Smooth muscle cell (in vitro differentiated cells): ENCODE results near the gene CCNI2. TPM values are rescaled to one million over a fixed set of nuclear protein-coding genes. Genes with fewer than 3 reads are reported as not detected.

Experiments used
- DNase-seq: peaks from one replicate; lab custom pipeline; 2025; ENCODE audit not compliant: unreplicated experiment; lab: John Stamatoyannopoulos, UW
- H2AFZ ChIP-seq: fragments of 200-600 bp; sonication (generic); 2 replicates; pipeline ENCODE4 v1.6.0; 2016; ENCODE audit warnings: antibody characterized with exemption, low read depth, mild to moderate bottlenecking
- H3F3A ChIP-seq: fragments of 200-600 bp; sonication (generic); 2 replicates; pipeline ENCODE4 v1.6.0; 2017; ENCODE audit warnings: antibody characterized with exemption, low read depth
- H3K27ac ChIP-seq: fragments of 200-600 bp; sonication (generic); 2 replicates; pipeline ENCODE4 v1.5.1; 2016; ENCODE audit warnings: low read depth, mild to moderate bottlenecking
- H3K27me3 ChIP-seq: fragments of 200-600 bp; sonication (generic); 2 replicates; pipeline ENCODE4 v1.6.1; 2016; ENCODE audit warnings: low read depth, mild to moderate bottlenecking
- H3K36me3 ChIP-seq: fragments of 200-600 bp; sonication (generic); 2 replicates; pipeline ENCODE4 v1.5.1; 2016; ENCODE audit warnings: low read depth
- H3K4me1 ChIP-seq: fragments of 200-600 bp; sonication (generic); 2 replicates; pipeline ENCODE4 v1.5.1; 2016; ENCODE audit warnings: low read depth
- H3K4me2 ChIP-seq: fragments of 200-600 bp; sonication (generic); 2 replicates; pipeline ENCODE4 v1.6.0; 2016; ENCODE audit warnings: mild to moderate bottlenecking
- H3K4me3 ChIP-seq: fragments of 200-600 bp; sonication (generic); 2 replicates; pipeline ENCODE4 v1.5.1; 2016; ENCODE audit warnings: mild to moderate bottlenecking
- H3K79me2 ChIP-seq: fragments of 200-600 bp; sonication (generic); 2 replicates; pipeline ENCODE4 v1.6.0; 2016; ENCODE audit warnings: low read depth, mild to moderate bottlenecking
- H3K9ac ChIP-seq: fragments of 200-600 bp; sonication (generic); 2 replicates; pipeline ENCODE4 v1.6.0; 2016; ENCODE audit warnings: low read depth
- H3K9me3 ChIP-seq: fragments of 200-600 bp; sonication (generic); replicated peaks from 2 replicates; pipeline ENCODE4 v1.5.1; 2016; ENCODE audit warnings: low read depth
- H4K20me1 ChIP-seq: fragments of 200-600 bp; sonication (generic); 2 replicates; pipeline ENCODE4 v1.6.0; 2016; ENCODE audit warnings: low read depth
- CTCF ChIP-seq: fragments of 200-600 bp; sonication (generic); IDR thresholded peaks from 2 replicates; pipeline ENCODE4 v1.5.1; 2017; ENCODE audit warnings: borderline replicate concordance, mild to moderate bottlenecking, antibody characterized with exemption; ENCODE audit not compliant: insufficient read depth, poor library complexity, severe bottlenecking
- WGBS: methylation state at CpG from one replicate; pipeline ENCODE4 v1.1.7; 2016; ENCODE audit warnings: low lambda C conversion rate; 5-methylcytosine and 5-hydroxymethylcytosine counted together
- polyA plus RNA-seq: library from polyadenylated mRNA; unstranded; fragments of >200 nt; fragmentation: Nextera tagmentation; extraction: Ambion mirVana; gene quantifications from 2 replicates; pipeline ENCODE4 v1.2.1, GENCODE V29; 2016
- total RNA-seq: library from RNA; depleted of rRNA; stranded (reverse); fragments of >200 nt; gene quantifications from 2 replicates; pipeline ENCODE4 v1.2.3, GENCODE V29; 2014

The CCNI2 gene
- total and polyA plus RNA-seq, 2 experiments from 2014 or later: 0.36 to 0.41 TPM

- no peak for DNase-seq
- TF ChIP-seq CTCF: no peak
- H3K4me3 ChIP-seq: peak overlapping the region; percentile 54
- H3K4me1 ChIP-seq: peaks cover 4% of the 10 kb centered on the region
- H3K36me3 ChIP-seq: no peaks in the 10 kb centered on the region
- H3K4me2 ChIP-seq: peak overlapping the region; percentile 84
- 12% methylated on average over 68 of the region's 76 CpGs for WGBS
- no peak overlapping the region for H3K9ac ChIP-seq
- peak overlapping the region; percentile 27 for H2AFZ ChIP-seq
- no peaks in the 10 kb centered on the region for H3K9me3 ChIP-seq
- no peaks in the 10 kb centered on the region for H3F3A ChIP-seq
- peaks cover 63% of the 10 kb centered on the region for H3K27me3 ChIP-seq
- H3K27ac ChIP-seq: no peak overlapping the region
- H4K20me1 ChIP-seq: no peaks in the 10 kb centered on the region
- H3K79me2 ChIP-seq: no peaks in the 10 kb centered on the region
Observed at GRCh38 chr5:132747616-132748440, 602 bp downstream of the CCNI2 start.

GRCh38 chr5:132748522-132749000 is 1.3 kb downstream of the CCNI2 start:
- Histone ChIP-seq H3K9ac (no peak overlapping the region), H3K27ac (no peak overlapping the region), H3F3A (no peaks in the 10 kb centered on the region), H3K4me1 (peaks cover 8% of the 10 kb centered on the region), H3K36me3 (no peaks in the 10 kb centered on the region), H3K79me2 (no peaks in the 10 kb centered on the region), H3K9me3 (no peaks in the 10 kb centered on the region), H3K27me3 (peaks cover 63% of the 10 kb centered on the region), H3K4me3 (no peak overlapping the region), H4K20me1 (no peaks in the 10 kb centered on the region), H2AFZ (no peak overlapping the region), H3K4me2 (no peak overlapping the region)
- no peak for DNase-seq
- no peak for TF ChIP-seq CTCF
- 88% methylated on average over 10 of the region's 10 CpGs for WGBS

- H3K36me3 ChIP-seq: no peaks in the 10 kb centered on the region
- H3K4me1 ChIP-seq: peaks cover 8% of the 10 kb centered on the region
- peaks cover 60% of the 10 kb centered on the region for H3K27me3 ChIP-seq
- H3F3A ChIP-seq: no peaks in the 10 kb centered on the region
- DNase-seq: no peak
- no peaks in the 10 kb centered on the region for H3K79me2 ChIP-seq
- no peak for TF ChIP-seq CTCF
- H4K20me1 ChIP-seq: no peaks in the 10 kb centered on the region
- no peak overlapping the region for H3K4me3 ChIP-seq
- H3K9me3 ChIP-seq: no peaks in the 10 kb centered on the region
- H2AFZ ChIP-seq: no peak overlapping the region
- H3K4me2 ChIP-seq: no peak overlapping the region
- WGBS: 100% methylated on average over 2 of the region's 2 CpGs
- no peak overlapping the region for H3K27ac ChIP-seq
- no peak overlapping the region for H3K9ac ChIP-seq
Observed at GRCh38 chr5:132749506-132749905, 2.3 kb downstream of the CCNI2 start.
